Colonic mucosa (tissue), 4 donors: Measurements from ENCODE around the gene SNRPD1. TPM values are rescaled to one million over a fixed set of nuclear protein-coding genes. Genes with fewer than 3 reads are reported as not detected.
"Not testable (repeated sequence)": the region's sequence is repeated elsewhere in the genome, so short reads cannot be mapped to it uniquely, and the experiment has no call there.

Experiments
- DNase-seq: peaks from one replicate; pipeline ENCODE4 v3.0.0-alpha.2; 2020
- H3K27ac ChIP-seq: fragments of 200-600 bp; one replicate; pipeline ENCODE4 v1.8.0; 2021
- H3K27me3 ChIP-seq: fragments of 200-600 bp; one replicate; pipeline ENCODE4 v1.8.0; 2021
- H3K36me3 ChIP-seq: fragments of 200-600 bp; one replicate; pipeline ENCODE4 v1.8.0; 2021
- H3K4me1 ChIP-seq: fragments of 200-600 bp; one replicate; pipeline ENCODE4 v1.8.0; 2021; ENCODE audit warnings: mild to moderate bottlenecking
- H3K4me3 ChIP-seq: fragments of 200-600 bp; one replicate; pipeline ENCODE4 v1.8.0; 2021
- H3K9ac ChIP-seq, 2 donors: one replicate each; pipeline ENCODE4 v1.7.0; 2013; ENCODE audit warnings: control low read depth in 2 of 2, low read depth in 2 of 2, low read length in 2 of 2
- H3K9me3 ChIP-seq: fragments of 200-600 bp; one replicate; pipeline ENCODE4 v1.8.0; 2021
- CTCF ChIP-seq: fragments of 200-600 bp; IDR thresholded peaks from one replicate; pipeline ENCODE4 v1.8.0; 2022; ENCODE audit warnings: antibody characterized with exemption, mild to moderate bottlenecking
- intact Hi-C: fragments of 100-400 bp; cut with DNase I; formaldehyde crosslinking; loops from one replicate; pipeline ENCODE4 v1.14.1; 2022
- total RNA-seq, 2 donors: library from RNA; stranded (reverse); fragmentation: NEBNext Ultra II Directional in 1 of 2; extraction: Animal tissue kit (Norgen Biotek cat#: 25700) in 1 of 2; gene quantifications; one replicate each; pipeline ENCODE4 v1.2.1, GENCODE V29; 2021
- donor health status: healthy.
- donor health status: DM: no; HTN: no; CAD: no.
- donor health status: DM: no; HTN: no; CAD: no.

Gene SNRPD1
- total RNA-seq, 2 donors from 2014 or later: 34.0 to 75.7 TPM

GRCh38 chr18:21600526-21601410 is 11.3 kb upstream of the SNRPD1 start, which contains the start of gene ESCO1:
ESCO1 (minus strand) TSS chr18:21600704; CDS start chr18:21574843, 25,861 bp downstream.
- DNase-seq: peak; percentile 93
- H3K9me3 ChIP-seq: no peaks in the 10 kb centered on the region
- TF ChIP-seq CTCF: peak; percentile 98
- no peaks in the 10 kb centered on the region for H3K36me3 ChIP-seq
- peak within 1 kb of the TSS; percentile 89 for H3K4me3 ChIP-seq
- no peaks in the 10 kb centered on the region for H3K4me1 ChIP-seq
- peak within 1 kb of the TSS; percentile 99 for H3K27ac ChIP-seq
- no peaks in the 10 kb centered on the region for H3K27me3 ChIP-seq
- H3K9ac ChIP-seq: peak within 1 kb of the TSS; percentile 93 to 95
- intact Hi-C loops: no loop called here

- Histone ChIP-seq H3K9ac (no peak overlapping the region), H3K36me3 (no peaks in the 10 kb centered on the region), H3K9me3 (no peaks in the 10 kb centered on the region), H3K4me1 (no peaks in the 10 kb centered on the region), H3K27me3 (no peaks in the 10 kb centered on the region), H3K27ac (no peak overlapping the region), H3K4me3 (no peak overlapping the region)
- intact Hi-C loops: no loop called here
- no peak for TF ChIP-seq CTCF
- no peak for DNase-seq
Measured at GRCh38 chr18:21602299-21602587, 9.9 kb upstream of the SNRPD1 start.

GRCh38 chr18:21604671-21605070 is 7.4 kb upstream of the SNRPD1 start:
- Histone ChIP-seq H3K4me3 (no peak overlapping the region), H3K27me3 (no peaks in the 10 kb centered on the region), H3K9ac (no peak overlapping the region), H3K9me3 (no peaks in the 10 kb centered on the region), H3K36me3 (no peaks in the 10 kb centered on the region), H3K4me1 (no peaks in the 10 kb centered on the region), H3K27ac (no peak overlapping the region)
- no peak for TF ChIP-seq CTCF
- intact Hi-C loops: no loop called here
- no peak for DNase-seq

GRCh38 chr18:21605213-21605612 is 6.9 kb upstream of the SNRPD1 start:
- no peak overlapping the region for H3K27ac ChIP-seq
- DNase-seq: no peak

GRCh38 chr18:21611401-21612124 is 551 bp upstream of the SNRPD1 start:
- H3K9me3 ChIP-seq, DNase-seq, H3K27me3 ChIP-seq, H3K36me3 ChIP-seq, H3K4me1 ChIP-seq: not testable (repeated sequence)
- intact Hi-C loops: loop anchor here (5.0 kb wide), 1 partner anchor 131 kb away; the partner anchor contains the start of gene MIB1
- Histone ChIP-seq H3K27ac (peak overlapping the region; percentile 82), H3K9ac (peak overlapping the region in 1 of 2 donors; percentile 75), H3K4me3 (peak overlapping the region; percentile 72)

More at GRCh38 chr18:21605213-21605612, 6.9 kb upstream of the SNRPD1 start:
- Histone ChIP-seq H3K4me3 (no peak overlapping the region), H3K9me3 (no peaks in the 10 kb centered on the region), H3K9ac (no peak overlapping the region), H3K36me3 (no peaks in the 10 kb centered on the region), H3K27me3 (no peaks in the 10 kb centered on the region), H3K4me1 (no peaks in the 10 kb centered on the region)
- intact Hi-C loops: no loop called here
- no peak for TF ChIP-seq CTCF

GRCh38 chr18:21621640-21622039 is 9.5 kb downstream of the SNRPD1 start:
- H3K4me3 ChIP-seq, H3K9ac ChIP-seq, H3K27me3 ChIP-seq, H3K9me3 ChIP-seq, intact Hi-C loops, H3K4me1 ChIP-seq, H3K27ac ChIP-seq, DNase-seq: not testable (repeated sequence)
- peaks cover 16% of the 10 kb centered on the region for H3K36me3 ChIP-seq
